HEK293T (cell line): ENCODE data around the gene RAB27B.

Experiments used
- BHLHE40 ChIP-seq: fragments of 450-650 bp; IDR thresholded peaks from 2 replicates; pipeline ENCODE4 v1.6.1; 2016; ENCODE audit warnings: mild to moderate bottlenecking, moderate library complexity, borderline replicate concordance
- NFRKB ChIP-seq: fragments of 450-650 bp; IDR thresholded peaks from 2 replicates; pipeline ENCODE4 v1.6.1; 2016; ENCODE audit warnings: mild to moderate bottlenecking, moderate library complexity

DNA sequence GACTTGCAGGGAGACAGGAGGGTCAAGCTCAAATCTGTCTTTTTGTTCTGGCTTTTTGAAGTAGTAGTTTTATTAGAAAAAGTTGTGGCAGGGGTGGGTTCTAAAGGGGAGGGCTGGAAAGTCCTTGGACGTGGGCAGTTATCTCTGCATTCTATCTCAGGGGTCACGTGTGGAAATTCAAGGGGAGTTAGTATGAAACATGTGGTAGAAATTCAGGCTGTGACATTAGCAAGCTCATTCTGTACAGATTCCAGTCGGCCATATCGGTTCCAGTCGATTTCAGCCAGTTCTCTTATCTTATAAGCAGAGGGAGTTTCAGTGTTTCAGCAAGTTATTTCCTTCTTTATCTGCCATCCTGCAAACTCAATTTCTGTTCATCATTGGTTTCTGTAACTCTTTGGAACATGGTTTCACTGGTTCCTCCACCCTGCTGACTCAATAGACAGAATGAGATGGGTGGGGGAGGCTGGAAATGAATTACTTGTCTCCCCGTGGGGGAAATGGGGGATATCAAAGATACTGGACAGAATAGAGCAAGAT is 53.0 kb downstream of the RAB27B start:
- TF ChIP-seq NFRKB (no peak), BHLHE40 (no peak)
